ENCODE data around the gene CCDC68. TPM values are rescaled to one million over a fixed set of nuclear protein-coding genes. Genes with fewer than 3 reads are reported as not detected.

CCDC68 gene
- total and polyA plus RNA-seq, 2 of the 8 experiments (the other 6 are each of a cell fraction or from before 2014, with no cell fraction given), result 0.06 to 0.80 TPM

- no peaks in the 10 kb centered on the region for H3K79me1 ChIP-seq (ENCODE audit: low read depth, low read length)
- no peak overlapping the region for H4K8ac ChIP-seq (ENCODE audit: extremely low read depth, insufficient read depth, low read length)
- no peak overlapping the region for H2BK15ac ChIP-seq (ENCODE audit: low read length)
- H3K4me1 ChIP-seq (replicated peaks in 1 of 4; ENCODE audit: control insufficient read depth in 3 of 4, insufficient read depth in 4 of 4, low read length in 3 of 4), result no peaks in the 10 kb centered on the region
- no peak overlapping the region for H4K91ac ChIP-seq (replicated peaks; ENCODE audit: insufficient read length, low read length)
- H3K27me3 ChIP-seq (replicated peaks in 1 of 4; ENCODE audit: control insufficient read depth in 3 of 4, extremely low read depth in 1 of 4, insufficient read depth in 3 of 4, low read length in 3 of 4), result no peaks in the 10 kb centered on the region
- H3K27ac ChIP-seq (ENCODE audit: low read depth, low read length), result no peak overlapping the region
- no peak for TF ChIP-seq POLR2AphosphoS5 (IDR thresholded peaks at IDR 0.05; ENCODE audit: low read depth, low read length)
- TF ChIP-seq SP4 (IDR thresholded peaks at IDR 0.05; ENCODE audit: low read length), result no peak
- TF ChIP-seq CTCF (IDR thresholded peaks at IDR 0.05; ENCODE audit: control extremely low read depth in 1 of 3, insufficient read depth in 1 of 3, low read depth in 1 of 3, low read length in 3 of 3), result no peak
- no peak for TF ChIP-seq NANOG (IDR thresholded peaks at IDR 0.05; ENCODE audit: insufficient read depth, low read depth, low read length, poor library complexity, severe bottlenecking)
- no peak for TF ChIP-seq CHD2 (IDR thresholded peaks at IDR 0.05; ENCODE audit: low read length)
- no peak for TF ChIP-seq CBX5 (IDR thresholded peaks at IDR 0.05; ENCODE audit: low read depth, low read length)
- no peak for TF ChIP-seq SIN3A (conservative IDR thresholded peaks at IDR 0.05 in 1 of 2, IDR thresholded peaks at IDR 0.05 in 1 of 2; ENCODE audit: low read depth in 1 of 2, low read length in 2 of 2)
- TF ChIP-seq HDAC2 (IDR thresholded peaks at IDR 0.05; ENCODE audit: borderline replicate concordance in 1 of 2, low read depth in 2 of 2, low read length in 2 of 2), result no peak
- TF ChIP-seq BCL11A (IDR thresholded peaks at IDR 0.05; ENCODE audit: low read depth in 2 of 2, low read length in 2 of 2), result no peak
- TF ChIP-seq POLR2A (IDR thresholded peaks at IDR 0.05; ENCODE audit: control extremely low read depth in 1 of 2, low read depth in 2 of 2, low read length in 2 of 2), result no peak
- TF ChIP-seq GABPA (IDR thresholded peaks at IDR 0.05; ENCODE audit: borderline replicate concordance, insufficient read depth, low read length), result no peak
- TF ChIP-seq TAF1 (IDR thresholded peaks at IDR 0.05; ENCODE audit: low read depth, low read length), result no peak
- no peak for TF ChIP-seq TCF12 (IDR thresholded peaks at IDR 0.05; ENCODE audit: low read depth, low read length)
- no peak overlapping the region for H2AK5ac ChIP-seq (ENCODE audit: low read depth, low read length)
- DNase-seq (ENCODE audit: low read depth in 1 of 2, low spot score in 2 of 2) (no peak), FAIRE-seq (no peak)
- POLR2A ChIA-PET (ENCODE audit: partially characterized antibody), result no interaction called here
- CTCF ChIA-PET (ENCODE audit: partially characterized antibody), result interaction anchor here (1.0 kb wide), 1 partner anchor 281 kb away, joined by 3 read pairs; no protein-coding TSS in a partner anchor
- H4K20me1 ChIP-seq (replicated peaks in 1 of 2; ENCODE audit: control insufficient read depth in 1 of 2, insufficient read depth in 2 of 2, low read length in 2 of 2), result no peaks in the 10 kb centered on the region
- H3K4me3 ChIP-seq (ENCODE audit: extremely low read depth in 1 of 4, insufficient read depth in 2 of 4, low read depth in 3 of 4, low read length in 4 of 4), result no peak overlapping the region
- H2AFZ ChIP-seq (ENCODE audit: low read length), result no peak overlapping the region
- H3K4ac ChIP-seq (replicated peaks; ENCODE audit: insufficient read length, low read depth, low read length), result no peak overlapping the region
- H3K9ac ChIP-seq (replicated peaks in 1 of 4; ENCODE audit: extremely low read depth in 1 of 4, low read depth in 3 of 4, low read length in 3 of 4), result no peak overlapping the region
- H3K18ac ChIP-seq (ENCODE audit: extremely low read depth, low read length), result no peak overlapping the region
- no peaks in the 10 kb centered on the region for H3K36me3 ChIP-seq (ENCODE audit: control insufficient read depth in 2 of 4, insufficient read depth in 4 of 4, low read length in 3 of 4)
- H3K79me2 ChIP-seq (ENCODE audit: control insufficient read depth in 1 of 2, insufficient read depth in 2 of 2, low read length in 2 of 2), result no peaks in the 10 kb centered on the region
- no peak overlapping the region for H3K14ac ChIP-seq (ENCODE audit: insufficient read length)
- no peaks in the 10 kb centered on the region for H3K23me2 ChIP-seq (ENCODE audit: low read depth, low read length)
- H3K23ac ChIP-seq (ENCODE audit: insufficient read length), result no peak overlapping the region
- H3K56ac ChIP-seq (replicated peaks; ENCODE audit: insufficient read length, low read depth, low read length), result no peak overlapping the region
- no peak overlapping the region for H2BK5ac ChIP-seq (ENCODE audit: low read depth, low read length)
- no peak overlapping the region for H2BK12ac ChIP-seq (ENCODE audit: low read depth, low read length)
- no peak overlapping the region for H4K5ac ChIP-seq (ENCODE audit: insufficient read length, low read depth, low read length)
- H3K4me2 ChIP-seq (ENCODE audit: insufficient read depth in 1 of 2, low read depth in 2 of 2, low read length in 2 of 2), result no peak overlapping the region
- H3K9me3 ChIP-seq (ENCODE audit: insufficient read depth in 2 of 2, low read depth in 1 of 2, low read length in 1 of 2), result no peaks in the 10 kb centered on the region
- no peak overlapping the region for H2BK120ac ChIP-seq (replicated peaks; ENCODE audit: low read depth, low read length)
- no peak overlapping the region for H2BK20ac ChIP-seq (ENCODE audit: low read length)
Measured at GRCh38 chr18:54964741-54965140, 5.5 kb upstream of the CCDC68 start.

Measured in H1 (cell line).